Stimulated activated CD4-positive, alpha-beta T cell treated with anti-CD3 and anti-CD28 coated beads, Interleukin-4, amount 100 ng/mL, for 48 hours (primary cell): Measurements from ENCODE around the gene RBP7.
"Not testable (repeated sequence)": the region's sequence is repeated elsewhere in the genome, so short reads cannot be mapped to it uniquely, and the experiment has no call there.

Experiments
- DNase-seq, 2 donors: peaks; one replicate each; pipeline ENCODE4 v3.0.0-alpha.2; 2020; ENCODE audit warnings: low read depth in 2 of 2

RBP7 gene

DNA sequence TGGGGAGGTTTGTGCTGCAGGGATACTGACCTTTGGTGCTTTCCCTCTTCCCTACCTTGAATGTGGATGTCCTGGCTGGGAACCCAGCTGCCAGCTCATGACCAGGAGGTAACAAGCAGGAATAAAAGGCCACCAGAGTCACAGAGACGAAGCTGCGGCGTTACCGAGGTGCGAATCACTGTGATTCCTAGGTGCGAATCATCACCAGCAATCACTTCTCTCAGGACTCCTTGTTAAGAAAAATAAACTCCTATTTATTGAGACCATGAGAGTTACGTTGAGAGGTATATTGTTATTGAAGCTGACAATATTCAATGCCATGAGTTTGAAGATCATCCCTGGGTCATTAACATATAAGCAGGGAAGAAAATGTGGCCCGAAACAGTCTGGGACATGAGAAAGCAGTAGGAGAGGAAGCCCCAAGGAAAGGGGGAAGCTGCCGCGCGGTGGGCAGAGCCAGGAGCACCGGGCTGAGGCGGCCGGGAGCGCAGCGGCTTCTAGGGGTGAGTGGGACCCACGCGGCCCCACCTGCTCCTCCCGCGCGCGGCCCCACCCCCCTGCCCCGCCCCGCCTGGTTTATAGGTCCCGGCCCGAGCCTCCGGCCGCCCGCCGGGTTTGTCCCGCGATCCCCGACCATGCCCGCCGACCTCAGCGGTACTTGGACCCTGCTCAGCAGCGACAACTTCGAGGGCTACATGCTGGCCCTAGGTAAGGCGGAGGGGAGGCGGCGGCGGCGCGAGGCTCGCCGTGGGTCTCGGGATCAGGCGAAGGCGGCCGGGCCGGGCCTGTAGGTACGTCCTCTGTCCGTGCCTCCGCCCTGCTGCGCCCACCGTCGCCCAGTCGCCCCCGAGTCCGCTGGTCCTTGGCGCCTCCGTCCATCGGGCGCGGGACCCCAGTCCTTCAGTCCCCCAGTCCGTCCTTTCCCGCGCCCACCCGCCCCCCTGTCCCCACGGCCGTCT, at the start of gene RBP7:
TSS of gene RBP7 (plus strand) at position 605 of the 959 bp plus-strand sequence. CDS start at position 636, 31 bp downstream.
- no peak for DNase-seq

DNA sequence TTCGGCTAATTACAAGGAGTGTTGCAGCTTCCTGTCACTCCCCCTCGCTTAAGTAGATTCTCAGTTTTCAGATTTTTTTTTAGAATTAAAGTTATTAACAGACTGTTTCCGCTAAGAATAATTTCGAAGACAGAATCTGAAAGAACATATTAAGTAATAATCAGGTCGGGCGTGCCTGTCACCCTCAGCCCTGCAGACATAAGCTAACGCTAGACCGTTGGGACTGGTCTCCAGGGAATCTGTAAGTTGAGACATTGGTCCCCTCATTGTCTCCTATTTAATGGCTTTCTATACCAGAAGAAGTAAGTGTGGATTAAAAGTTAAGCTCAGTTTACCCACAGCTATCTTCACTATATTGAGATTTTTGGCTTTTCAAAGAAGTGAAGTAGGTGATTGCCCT, 39.3 kb upstream of the RBP7 start:
- no peak for DNase-seq

DNA sequence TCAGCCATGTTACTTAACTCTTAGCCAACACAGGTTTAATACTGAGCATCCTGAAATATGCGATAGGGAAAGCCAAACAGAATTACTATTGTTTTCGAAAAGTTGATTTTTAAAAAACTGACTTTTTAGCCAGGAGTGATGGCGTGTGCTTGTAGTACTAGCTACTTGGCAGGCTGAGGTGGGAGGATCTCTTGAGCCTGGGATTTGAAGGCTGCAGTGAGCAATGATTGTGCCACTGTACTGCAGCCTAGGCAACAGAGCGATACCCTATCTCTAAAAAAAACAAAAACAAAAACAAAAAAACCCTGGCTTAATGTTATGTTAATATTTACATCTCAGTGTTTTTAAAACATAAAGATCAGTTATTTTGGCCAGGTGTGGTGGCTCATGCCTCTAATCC, 37.0 kb upstream of the RBP7 start:
- DNase-seq = no peak

DNA sequence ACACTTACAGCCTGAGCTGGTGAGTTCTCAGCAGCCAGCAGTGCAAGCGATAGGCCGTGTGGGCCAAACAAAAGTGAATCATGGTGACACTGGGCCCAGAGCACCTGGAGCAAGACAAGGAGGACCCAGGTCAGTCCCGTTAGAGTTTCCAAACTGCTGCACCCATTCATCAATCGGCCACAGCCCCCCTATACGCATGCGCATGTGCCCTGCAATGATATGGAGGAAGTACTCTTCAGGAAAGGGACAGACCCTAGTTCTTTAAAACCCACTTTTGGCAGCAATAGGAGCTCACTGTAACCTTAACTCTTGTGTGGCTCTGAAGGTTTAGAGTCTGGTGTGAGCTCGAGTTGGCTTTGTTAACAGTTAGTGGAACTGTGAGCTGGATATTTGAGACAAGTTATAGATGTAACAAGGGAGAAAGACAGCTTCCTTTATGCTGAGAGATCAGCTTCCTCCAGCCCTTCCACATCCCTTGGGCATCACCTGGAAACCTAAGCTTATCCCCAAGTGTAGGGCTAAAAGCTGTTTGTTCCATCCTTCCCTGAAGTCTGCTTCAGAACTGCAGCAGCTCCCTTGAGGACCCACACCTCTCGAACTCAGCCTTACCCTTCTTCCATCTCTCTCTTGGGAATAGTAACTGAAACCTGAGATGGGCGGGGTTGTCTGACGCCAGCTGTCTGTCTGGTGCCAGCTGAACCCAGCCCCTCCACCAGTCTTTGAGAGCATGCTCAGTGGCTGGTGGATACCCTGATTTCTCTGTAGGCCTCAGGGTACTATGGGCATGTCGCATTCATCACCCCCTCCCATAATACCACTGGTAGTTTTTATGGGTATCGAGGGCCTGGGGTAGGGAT, 36.1 kb upstream of the RBP7 start:
- DNase-seq = no peak

DNA sequence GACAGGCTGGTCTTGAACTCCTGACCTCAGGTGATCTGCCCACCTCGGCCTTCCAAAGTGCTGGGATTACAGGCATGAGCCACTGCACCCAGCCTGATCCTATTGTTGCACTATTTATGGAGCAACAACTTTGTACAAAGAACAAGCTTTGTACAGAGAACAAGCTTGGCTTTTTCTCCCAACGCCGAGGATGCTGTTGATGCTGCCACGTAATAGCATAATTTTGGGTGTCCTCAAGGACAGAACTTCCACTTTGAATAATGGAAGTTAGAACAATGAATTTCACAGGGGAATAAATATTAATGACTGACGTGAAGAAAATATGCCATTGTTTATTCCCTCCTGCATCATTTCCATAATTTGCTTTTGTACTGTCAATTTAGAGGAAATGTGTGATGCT, 12.8 kb upstream of the RBP7 start:
- no peak for DNase-seq

DNA sequence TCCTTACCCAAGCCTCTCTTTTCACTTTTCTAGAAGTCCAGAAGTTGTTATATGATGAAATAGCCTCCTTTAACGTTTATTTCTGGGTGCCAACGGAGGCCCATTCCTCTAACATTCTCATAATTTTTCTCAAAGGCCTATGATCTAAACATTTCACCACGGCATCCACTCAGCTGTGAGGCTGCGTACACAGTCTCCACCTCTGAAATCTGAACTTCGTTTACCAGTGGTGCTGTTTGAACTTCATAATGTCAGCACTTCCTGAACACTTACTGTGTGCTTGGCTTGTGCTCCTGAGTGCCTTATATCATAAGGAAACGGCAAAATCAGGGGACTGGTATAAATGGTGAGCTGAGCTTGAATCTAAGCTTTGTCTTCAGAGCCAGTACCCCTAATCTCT, 12.0 kb upstream of the RBP7 start:
- no peak for DNase-seq

DNA sequence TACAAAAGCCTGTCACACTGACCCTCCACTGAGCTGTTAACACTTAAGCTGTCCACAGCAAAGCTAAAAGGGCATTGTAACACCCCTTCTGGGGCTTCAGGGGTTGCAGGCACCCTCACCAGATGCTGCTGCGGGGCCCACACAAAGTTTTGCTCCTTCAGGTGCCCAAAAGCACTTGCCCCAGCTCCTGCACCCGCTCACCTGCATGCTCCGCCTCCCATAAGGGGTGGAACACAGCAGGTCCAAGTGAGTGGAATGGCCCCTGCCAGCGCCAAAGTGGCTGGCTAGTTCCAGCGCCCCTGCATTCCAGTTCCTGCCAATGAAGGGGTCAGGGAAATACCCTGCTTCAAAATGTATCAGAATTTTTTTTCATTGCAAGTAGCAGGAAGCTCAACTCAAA, 7.3 kb upstream of the RBP7 start:
- no peak for DNase-seq

DNA sequence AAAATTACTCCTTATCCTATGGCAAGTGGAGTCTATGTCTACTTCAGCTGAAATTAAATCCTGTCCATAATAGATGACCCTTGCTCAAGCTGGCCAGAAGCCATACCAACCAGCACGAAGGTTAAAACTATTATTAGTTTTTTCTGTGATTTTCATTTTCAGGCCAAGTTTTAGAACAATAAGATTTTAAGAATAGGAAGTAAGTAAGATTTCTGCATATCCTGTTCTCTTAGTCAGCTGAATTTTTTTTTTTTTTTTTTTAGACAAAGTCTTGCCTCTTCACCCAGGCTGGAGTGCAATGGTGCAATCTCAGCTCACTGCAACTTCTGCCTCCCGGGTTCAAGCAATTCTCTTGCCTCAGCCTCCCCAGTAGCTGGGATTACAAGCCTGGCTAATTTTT, 6.1 kb upstream of the RBP7 start:
- no peak for DNase-seq

DNA sequence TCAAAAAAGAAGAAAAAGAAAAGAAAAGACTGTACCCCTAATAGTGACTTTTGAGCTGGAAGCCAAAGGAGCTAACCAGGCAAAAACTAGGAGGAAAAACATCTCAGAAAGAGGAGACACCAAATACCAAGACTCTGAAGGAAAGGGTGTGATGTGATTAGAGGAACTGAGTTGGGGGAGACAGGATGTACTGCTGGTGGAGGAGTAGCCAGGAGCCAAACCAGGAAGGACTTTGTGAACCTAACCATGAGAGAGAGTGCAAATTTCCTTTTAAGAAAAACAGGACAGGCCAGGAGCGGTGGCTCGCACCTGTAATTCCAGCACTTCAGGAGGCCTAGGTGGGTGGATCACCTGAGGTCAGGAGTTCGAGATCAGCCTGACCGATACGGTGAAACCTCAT, 4.1 kb upstream of the RBP7 start:
- DNase-seq = no peak

DNA sequence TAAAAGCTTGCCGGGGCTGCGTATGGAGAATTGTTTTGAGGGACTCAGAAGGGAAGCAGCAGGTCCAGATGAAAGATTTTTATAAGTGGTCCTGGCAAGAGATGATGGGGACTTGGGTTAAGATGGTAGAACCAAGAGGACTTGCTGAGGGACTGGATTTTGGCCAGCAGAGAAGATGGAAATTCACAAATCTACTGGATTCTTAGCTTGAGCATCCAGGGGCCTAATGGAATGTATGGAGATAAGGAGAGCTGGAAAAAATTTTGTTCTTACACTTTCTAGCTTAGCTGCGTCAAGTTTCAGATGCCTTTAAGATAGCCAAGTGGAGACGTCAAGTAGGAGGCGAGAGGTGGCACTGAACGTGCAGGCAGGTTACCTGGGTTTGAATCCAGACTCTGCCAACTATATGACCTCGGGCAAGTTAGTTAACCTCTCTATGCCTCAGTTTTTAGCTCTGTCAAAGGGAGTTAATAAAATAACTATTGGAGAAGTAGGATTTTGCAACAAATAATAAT, 3.4 kb upstream of the RBP7 start:
- no peak for DNase-seq

DNA sequence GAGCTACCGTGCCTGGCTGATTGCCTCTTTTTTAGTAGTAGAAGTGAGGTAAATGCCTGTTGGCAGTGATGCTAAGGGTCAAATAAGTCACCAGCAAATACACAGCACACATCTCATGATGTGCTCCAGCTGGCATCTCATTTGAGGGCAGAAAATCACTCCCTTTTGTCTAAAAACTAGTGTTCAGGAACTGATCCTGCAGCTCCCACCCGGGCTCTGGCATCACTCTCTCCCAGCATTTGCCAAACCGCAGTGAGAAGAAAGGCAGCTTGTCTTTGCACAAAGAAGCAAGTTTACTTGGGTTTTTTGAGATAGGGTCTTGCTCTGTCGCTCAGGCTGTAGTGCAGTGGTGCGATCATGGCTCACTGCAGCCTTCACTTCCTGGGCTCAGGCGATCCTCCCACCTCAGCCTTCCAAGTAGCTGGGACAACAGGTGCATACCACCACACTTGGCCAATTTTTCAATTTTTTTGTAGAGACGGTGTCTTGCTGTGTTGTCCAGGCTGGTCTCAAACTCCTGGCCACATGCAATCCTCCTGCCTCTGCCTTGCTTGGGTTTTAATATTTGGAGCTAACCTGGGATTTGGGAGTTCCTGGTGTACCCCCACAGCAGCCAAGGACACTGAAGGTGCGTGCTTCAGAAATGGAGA, 4.1 kb downstream of the RBP7 start:
- DNase-seq = no peak

DNA sequence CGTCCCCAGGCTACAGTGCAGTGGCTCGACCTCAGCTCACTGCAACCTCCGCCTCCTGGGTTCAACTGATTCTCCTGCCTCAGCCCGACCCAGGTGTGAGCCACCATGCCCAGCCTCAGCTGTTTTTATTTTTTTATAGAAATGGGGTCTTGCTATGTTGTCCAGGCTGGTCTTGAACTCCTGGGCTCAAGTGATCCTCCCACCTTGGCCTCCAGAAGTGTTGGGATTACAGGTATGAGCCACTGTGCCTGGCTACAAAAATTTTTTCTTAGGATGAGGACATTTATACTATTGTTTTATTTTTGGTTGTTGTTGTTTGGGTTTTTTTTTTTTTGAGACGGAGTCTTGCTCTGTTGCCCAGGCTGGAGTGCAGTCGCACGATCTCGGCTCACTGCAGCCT, 8.2 kb downstream of the RBP7 start:
- DNase-seq = not testable (repeated sequence)

DNA sequence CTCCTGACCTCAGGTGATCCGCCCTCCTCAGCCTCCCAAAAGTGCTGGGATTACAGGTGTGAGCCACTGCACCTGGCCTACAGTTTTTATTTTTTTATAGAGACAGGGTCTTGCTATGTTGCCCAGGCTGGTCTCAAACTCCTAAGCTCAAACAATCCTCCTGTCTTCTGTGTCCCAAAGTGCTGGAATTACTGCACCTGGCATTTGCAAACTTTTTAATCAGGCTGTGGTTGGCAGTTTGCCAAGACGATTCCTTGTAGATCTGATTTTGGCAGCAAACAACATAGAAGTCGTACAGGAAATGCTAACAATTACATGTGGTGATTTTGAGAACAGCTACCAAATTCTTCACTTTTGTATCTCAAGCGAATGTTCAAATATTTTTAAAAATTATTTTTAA, 10.1 kb downstream of the RBP7 start:
- DNase-seq = no peak

DNA sequence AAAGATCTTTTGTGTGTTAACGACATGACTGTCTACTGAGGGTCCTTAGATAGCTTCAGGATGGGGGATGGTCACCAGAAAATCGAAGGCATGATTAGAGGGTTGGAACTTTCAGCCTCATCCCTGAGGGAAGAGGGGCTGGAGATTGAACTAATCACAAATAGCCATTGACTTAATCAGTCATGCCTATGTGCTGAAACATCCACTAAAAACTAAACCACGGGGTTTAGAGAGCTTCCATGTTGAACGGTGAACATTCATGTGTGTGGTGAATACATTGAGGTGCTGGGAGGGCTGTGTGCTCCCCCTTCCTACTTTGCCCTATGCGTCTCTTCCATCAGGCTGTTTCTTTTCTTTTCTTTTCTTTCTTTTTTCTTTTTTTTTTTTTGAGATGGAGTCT, 17.0 kb downstream of the RBP7 start:
- DNase-seq = no peak

DNA sequence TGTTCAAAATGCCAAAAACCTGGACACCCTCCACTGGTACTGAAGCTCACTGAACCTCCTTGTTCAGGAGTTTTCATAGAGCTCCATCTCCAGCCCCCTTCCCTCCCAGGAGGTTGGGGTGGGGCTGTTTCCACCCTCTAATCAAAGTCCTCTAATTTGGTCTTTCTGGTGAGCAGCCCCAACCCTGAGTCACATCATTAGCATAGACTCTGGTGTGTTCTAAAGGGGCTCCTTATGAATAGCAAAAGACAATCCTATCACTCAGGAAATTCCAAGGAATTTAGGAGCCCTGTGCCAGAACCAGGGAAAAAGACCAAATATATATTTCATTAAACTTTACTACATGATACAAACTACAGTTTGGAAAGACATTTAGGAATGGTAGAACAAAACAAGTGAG, 22.5 kb downstream of the RBP7 start:
- no peak for DNase-seq

DNA sequence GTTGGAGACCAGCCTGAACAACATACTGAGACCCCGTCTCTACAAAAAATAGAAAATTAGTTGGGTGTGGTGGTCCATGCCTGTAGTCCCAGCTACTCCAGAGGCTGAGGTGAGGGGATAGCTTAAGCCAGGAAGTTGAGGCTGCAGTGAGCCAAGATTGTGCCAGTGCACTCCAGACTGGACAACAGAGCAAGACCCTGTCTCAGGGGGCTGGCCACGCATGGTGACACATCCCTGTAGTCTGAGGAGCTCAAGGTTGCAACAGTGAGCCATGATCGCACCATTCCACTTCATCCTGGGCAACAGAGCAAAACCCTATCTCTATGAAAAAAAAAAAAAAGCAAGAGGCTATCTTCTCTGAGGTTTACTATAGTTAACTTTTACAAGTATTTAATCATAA, 23.1 kb downstream of the RBP7 start:
- no peak for DNase-seq

DNA sequence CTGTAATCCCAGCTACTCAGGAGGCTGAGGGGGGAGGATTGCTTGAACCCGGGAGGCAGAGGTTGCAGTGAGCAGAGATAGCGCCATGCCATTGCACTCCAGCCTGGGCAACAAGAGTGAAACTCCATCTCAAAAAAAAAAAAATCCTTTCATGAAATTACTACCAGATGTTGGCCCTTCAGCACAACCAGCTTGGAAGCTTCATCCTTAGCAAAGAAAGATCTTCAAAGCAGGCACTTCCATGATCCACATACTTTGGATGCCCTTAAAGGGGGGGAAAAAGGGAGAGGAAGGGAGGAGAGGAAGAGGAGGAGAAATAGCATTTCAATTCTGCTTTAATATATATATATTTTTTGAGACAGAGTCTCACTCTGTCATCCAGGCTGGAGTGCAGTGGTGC, 23.6 kb downstream of the RBP7 start:
- DNase-seq = not testable (repeated sequence)

DNA sequence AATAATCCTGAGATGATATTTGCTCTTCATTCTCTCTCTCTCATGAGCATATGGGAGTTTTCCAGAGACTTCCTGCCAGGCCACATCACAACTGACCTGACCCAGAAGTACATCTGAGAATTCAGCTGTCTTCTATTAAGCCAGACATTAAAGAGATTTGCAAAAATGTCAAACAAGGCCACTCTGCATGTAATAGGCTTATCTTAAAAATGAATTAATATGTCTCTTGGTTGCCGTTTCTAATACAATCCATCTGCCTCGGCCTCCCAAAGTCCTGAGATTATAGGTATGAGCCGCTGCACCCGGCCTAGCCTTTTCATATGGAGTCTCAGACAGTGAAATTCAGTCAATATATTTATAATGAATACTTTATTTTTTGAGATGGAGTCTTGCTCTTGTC, 25.0 kb downstream of the RBP7 start:
- DNase-seq = not testable (repeated sequence)

DNA sequence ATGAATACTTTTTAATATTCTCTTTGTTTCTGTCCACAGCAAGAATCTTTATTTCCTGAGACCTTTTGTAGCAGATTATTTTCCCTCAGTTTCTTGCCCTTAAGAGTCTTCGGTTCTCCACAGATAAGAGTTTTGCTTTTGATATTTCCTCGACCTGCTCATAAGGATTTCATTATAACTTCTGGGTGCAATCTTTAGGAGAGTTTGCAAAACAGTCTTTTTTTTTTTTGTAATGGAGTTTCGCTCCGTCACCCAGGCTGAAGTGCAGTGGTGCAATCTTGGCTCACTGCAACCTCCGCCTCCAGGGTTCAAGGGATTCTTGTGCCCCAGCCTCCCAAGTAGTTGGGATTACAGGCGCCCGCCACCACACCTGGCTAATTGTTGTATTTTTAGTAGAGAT, 25.6 kb downstream of the RBP7 start:
- DNase-seq = no peak

DNA sequence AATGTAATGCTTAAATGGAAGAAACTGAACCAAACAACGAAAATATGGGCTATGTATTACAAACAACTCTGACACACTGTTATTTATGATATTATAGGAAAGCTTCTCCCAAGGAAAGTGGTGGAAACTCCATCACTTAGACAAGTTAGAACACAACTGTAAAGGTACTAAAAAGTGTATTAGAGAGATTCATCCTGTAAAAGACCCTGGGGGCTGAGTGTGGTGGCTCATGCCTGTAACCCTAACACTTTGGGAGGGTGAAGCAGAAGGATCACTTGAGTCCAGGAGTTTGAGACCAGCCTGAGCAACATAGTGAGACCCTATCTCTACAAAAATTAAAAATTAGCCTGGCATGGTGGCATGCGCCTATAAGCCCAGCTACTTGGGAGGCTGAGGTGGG, 28.3 kb downstream of the RBP7 start:
- no peak for DNase-seq

DNA sequence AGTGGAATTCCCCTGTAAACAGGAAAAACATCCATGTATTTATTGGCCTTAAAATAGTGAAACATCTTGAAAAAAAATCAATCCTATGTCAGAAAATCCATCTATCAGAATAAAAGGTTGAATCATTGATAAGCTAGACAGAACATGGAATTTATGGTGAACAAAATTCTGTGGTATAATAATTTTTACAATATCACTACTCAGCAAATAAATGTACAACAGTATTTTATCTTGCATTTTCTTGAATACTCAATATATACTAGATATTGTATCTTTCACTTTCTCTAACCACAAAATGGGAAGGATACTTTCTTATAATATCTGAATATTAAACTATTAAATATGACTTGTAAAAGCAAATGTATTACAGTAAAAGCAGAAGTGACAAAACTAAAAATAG, 30.0 kb downstream of the RBP7 start:
- no peak for DNase-seq

DNA sequence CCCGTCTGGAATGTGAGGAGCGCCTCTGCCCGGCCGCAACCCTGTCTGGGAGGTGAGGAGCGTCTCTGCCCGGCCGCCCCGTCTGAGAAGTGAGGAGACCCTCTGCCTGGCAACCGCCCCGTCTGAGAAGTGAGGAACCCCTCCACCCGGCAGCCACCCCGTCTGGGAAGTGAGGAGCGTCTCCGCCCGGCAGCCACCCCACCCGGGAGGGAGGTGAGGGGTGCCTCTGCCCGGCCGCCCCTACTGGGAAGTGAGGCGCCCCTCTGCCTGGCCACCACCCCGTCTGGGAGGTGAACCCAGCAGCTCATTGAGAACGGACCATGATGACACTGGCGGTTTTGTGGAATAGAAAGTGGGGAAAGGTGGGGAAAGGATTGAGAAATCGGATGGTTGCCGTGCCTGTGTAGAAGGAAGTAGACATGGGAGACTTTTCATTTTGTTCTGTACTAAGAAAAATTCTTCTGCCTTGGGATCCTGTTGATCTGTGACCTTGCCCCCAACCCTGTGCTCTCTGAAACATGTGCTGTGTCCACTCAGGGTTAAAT, 32.0 kb downstream of the RBP7 start:
- DNase-seq = not testable (repeated sequence)
